Measurements from ENCODE around the gene ACTG1.

DNA sequence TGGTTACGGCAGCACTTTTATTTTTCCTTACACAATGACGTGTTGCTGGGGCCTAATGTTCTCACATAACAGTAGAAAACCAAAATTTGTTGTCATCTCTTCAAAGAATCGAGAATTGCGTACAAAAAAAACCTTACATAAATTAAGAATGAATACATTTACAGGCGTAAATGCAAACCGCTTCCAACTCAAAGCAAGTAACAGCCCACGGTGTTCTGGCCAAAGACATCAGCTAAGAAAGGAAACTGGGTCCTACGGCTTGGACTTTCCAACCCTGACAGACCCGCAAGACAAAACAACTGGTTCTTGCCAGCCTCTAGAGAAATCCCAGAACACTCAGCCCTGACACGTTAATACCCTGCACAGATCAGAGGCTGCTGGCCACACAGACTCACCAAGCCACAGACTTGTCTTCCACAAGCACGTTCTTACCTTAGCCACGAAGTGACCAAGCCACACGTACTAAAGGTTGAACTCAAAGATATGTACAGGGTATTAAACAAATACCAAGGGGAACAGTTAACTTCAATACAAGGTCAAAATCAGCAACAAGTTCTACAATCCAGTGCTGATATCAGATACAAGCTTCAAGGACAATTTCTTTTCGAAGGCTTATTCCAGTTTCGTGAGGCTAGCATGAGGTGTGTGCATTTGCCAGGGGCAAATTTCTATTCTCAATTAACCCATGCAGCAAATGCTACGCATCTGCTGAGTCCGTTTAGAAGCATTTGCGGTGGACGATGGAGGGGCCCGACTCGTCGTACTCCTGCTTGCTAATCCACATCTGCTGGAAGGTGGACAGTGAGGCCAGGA is 2.4 kb downstream of the ACTG1 start:
- TF ChIP-seq, protein P1, sequence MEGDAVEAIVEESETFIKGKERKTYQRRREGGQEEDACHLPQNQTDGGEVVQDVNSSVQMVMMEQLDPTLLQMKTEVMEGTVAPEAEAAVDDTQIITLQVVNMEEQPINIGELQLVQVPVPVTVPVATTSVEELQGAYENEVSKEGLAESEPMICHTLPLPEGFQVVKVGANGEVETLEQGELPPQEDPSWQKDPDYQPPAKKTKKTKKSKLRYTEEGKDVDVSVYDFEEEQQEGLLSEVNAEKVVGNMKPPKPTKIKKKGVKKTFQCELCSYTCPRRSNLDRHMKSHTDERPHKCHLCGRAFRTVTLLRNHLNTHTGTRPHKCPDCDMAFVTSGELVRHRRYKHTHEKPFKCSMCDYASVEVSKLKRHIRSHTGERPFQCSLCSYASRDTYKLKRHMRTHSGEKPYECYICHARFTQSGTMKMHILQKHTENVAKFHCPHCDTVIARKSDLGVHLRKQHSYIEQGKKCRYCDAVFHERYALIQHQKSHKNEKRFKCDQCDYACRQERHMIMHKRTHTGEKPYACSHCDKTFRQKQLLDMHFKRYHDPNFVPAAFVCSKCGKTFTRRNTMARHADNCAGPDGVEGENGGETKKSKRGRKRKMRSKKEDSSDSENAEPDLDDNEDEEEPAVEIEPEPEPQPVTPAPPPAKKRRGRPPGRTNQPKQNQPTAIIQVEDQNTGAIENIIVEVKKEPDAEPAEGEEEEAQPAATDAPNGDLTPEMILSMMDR (conservative IDR thresholded peaks at IDR 0.05 in 1 of 2, IDR thresholded peaks at IDR 0.05 in 1 of 2; ENCODE audit: extremely low read depth in 1 of 2, insufficient read depth in 1 of 2, low read depth in 1 of 2, low read length in 2 of 2), result no peak
- no peak for TF ChIP-seq EZH2 (IDR thresholded peaks at IDR 0.05; ENCODE audit: borderline replicate concordance, low read length)
